Fibroblast of the conjunctiva (primary cell): ENCODE measurements around the gene HNRNPU.

Source experiments
- DNase-seq: peaks from one replicate; pipeline ENCODE4 v3.0.0-alpha.2; 2010; ENCODE audit warnings: low read depth

HNRNPU gene

DNA sequence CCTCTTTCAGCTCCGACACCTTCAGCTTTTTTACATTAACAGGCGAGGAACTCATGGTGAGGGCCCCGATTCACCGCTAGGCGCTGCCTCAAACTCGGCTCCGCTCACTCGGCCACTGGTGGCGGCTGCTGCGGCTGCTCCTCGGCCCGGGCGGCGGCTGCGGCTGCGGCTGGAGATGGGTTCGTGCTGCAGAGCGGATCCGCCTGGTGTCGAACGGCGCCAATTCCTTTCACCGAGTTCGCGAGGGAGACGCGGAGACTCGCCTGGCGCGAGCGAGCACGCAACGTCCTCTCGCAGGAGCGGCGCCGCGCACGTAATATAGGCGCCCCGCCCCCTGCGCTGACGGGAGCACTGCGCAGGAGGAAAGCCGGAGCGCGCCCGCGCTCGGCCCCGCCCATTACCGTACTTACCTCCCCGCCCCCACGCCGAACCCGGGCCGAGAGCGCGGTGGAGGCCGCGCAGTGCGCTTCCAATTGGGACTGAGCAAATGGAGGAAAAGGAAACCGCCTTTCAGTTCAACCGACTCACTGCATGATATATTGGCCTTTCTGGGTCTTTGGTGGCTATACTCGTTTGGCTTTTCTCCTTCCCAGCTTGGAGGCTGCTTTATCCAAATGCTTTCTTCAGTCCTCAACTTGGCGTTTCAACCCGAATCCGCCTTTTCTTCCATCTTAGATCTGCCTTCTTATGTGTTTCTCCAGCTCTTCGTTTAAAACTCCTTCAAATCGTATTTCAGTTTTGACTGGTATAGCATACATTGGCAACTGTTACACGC, at the start of gene HNRNPU:
Gene HNRNPU (minus strand): TSS at position 291 of the 775 bp plus-strand sequence. CDS start 236 bp downstream, at position 55.
- peak; percentile 94 for DNase-seq

DNA sequence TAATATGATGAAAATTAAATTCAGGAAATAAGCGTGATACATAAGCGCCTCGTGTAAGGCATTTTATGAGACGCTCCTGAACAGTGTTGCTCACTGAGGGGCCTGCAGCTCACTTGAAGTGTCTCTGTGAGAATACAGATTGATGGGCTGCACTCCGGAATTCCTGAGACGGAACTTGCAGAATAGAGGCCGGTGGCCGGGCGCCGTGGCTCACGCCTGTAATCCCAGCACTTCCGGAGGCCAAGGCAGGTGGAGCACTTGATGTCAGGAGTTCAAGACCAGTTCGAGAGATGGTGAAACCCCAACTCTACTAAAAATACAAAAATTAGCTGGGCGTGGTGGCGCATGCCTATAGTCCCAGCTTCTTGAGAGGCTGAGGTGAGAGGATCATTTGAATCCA, 49.5 kb upstream of the HNRNPU start:
- no peak for DNase-seq

DNA sequence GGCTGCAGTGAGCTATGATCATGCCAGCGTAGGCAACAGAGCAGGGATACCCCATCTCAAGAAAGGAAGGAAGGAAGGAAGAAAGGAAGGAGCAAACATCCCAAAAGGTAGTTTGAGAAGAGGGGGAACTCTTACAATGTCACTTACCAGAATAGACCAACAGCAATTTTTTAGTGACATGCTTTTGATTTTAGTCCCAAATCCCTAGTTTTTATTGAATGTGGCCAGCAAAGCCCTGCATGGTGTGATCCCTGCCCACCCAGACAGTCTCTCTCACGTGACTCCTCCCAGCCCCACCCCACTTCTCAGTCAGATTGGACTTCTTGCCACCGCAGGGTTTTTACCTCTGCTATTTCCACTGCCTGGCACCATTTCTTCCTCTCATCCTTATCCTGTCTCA, 39.8 kb upstream of the HNRNPU start:
- DNase-seq = no peak

DNA sequence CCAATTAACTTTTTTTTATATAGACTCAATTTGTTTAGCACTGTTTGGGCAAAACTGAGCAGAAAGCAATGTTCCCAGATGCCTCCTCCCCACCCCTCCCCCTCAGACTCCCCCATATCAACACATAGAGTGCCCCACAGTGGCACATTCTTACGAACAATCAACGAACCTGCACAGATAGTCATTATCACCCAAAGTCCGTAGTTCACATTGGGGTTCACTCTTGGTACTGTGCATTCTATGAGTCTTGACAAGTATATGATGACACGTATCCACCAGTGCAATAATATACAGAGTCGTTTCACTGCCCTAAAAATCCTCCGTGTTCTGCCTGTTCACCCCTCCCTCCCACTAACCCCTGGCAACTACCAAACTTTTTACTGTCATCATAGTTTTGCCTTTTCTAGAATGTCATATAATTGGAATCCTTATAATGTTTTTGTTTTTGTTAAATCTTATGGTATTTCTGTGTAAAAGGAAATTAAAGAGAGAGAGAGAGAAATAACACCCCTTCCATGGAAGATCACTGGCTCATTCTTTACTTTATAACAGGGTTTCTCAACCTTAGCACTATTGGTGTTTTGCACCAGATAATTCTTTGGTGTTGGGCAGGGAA, 37.2 kb upstream of the HNRNPU start:
- DNase-seq = no peak

DNA sequence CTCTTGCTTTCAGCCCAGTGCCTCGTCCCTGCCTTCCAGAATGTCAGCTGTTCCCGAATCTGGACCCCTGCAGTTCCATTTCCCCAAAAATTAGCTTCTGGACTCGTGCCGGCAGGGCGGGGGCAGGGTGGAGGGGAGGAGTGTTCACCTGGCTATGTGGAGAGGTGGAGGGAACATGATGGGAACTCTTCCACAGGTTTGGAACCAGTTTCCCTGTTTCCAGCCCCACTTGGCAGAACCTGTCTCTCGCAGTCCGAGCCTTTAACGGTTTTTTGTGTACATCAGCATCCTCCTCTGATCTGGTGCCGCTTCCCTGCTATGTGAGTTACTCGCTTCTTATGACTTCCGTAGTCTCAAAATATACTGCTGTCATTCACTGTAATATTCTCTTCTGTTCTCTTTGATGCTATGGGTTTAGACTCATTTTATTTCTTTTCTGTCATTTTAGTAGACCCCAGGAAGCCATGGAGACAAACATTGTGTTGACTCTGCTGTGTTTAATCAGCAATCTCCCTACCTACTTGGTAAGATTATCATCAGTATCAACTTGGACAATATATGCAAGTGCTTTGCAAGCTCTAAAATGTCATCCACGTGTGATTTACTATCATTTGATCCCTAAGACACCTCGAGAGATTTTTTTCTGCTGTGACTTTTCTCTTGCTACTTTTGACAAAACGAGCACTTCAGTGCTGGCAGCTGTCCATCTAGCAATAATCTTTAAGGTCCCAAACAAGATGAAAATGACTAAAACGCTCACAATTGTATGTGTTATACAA, 33.3 kb upstream of the HNRNPU start:
- no peak for DNase-seq

DNA sequence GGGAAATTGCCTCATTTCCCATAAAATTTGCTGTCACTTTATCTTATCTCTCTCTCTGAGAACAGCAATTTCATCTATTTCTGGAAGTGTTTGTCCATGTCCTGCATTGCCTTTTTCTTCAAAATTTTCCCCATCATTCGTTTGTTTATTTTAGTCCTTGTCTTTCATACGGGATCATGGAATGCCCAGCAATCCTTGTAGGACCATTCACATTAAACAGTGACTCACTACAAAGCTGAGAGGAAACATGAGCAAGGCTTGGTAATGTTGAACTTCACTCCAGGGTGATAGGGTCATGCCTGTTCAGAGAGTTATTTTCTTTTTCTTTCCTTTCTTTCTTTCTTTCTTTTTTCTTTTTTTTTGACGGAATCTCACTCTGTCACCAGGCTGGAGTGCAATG, 32.2 kb upstream of the HNRNPU start:
- DNase-seq = no peak

DNA sequence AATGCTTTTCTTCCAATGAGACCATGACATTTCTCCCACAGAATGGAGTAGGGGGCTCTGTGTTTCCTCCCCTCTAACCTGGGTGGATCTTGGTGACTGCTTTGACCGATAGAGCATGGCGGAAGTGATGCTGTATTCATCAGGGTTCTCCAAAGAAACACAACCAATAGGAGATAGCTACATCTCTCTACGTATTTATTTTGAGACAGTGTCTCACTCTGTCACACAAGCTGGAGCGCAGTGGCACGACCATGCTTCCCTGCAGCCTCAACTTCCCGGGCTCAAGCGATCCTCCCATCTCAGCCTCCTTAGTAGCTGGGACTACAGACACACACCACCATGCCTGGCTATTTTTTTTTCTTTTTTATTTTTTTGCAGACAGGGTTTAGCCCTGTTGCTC, 29.5 kb upstream of the HNRNPU start:
- no peak for DNase-seq

DNA sequence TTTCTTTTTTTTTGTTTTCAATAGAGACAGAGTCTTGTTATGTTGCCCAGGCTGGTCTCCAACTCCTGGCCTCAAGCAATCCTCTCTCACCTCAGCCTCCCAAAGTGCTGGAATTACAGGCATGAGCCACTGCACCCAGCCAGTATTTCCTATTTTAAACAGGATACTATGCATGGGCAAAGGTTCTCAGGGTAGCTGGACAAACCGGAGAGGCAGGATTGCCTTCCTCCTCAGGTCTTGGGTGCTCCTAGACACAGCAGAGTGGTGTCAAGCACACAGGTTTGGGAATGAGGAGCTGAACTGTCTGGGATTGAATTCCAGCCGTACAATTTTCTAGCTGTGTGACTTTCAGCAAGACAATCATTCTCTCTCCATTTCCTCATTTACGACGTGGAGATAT, 22.9 kb upstream of the HNRNPU start:
- no peak for DNase-seq

DNA sequence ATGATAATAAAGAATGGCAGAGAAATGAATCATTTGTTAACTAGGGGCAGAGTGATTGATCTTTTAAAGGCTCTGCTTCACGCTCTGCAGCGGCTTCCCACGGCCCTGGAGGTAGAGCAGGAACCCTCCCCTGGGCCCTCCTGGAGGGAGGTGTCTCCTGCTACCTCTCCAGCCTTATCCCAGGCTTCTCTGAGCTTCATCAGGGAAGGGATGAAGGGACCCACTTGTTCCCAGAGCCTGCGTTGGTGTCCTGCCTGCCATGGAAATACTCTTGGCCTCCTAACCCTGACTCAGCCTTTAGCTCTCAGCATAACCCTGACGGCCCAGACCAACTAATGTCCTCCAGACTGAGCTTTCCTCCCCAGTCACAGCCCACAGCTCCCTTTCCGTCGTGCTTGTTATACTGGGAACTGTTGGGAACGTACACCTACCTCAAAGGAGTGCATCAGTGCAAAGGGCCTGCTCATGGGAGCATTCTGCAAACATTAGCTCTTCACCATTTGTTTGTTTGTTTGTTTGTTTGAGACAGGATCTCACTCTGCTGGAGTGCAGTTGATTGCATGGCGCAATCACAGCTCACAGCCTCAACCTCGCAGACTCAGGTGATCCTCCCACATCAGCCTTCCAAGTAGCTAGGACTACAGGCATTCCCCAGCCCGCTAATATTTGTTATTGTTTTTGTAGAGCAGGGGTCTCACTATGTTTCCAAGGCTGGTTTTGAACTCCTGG, 17.4 kb upstream of the HNRNPU start:
- DNase-seq = no peak

DNA sequence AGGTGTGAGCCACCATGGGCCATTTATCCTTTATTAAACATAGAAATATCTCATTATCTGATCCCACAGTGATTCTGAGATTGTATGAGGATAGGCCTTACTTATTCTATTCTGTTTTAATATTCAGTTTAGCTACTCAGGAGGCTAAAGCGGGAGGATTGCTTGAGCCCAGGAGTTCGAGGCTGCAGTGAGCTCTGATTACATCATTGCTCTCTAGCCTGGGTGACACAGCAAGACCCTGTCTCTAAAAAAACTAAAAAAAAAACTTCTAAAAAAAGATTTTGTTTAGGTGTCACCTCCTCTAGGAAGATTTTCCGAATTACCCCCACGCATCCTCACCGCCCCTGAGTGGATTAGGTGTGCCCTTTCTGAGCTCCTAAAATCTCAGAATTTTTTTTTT, 14.3 kb upstream of the HNRNPU start:
- no peak for DNase-seq

DNA sequence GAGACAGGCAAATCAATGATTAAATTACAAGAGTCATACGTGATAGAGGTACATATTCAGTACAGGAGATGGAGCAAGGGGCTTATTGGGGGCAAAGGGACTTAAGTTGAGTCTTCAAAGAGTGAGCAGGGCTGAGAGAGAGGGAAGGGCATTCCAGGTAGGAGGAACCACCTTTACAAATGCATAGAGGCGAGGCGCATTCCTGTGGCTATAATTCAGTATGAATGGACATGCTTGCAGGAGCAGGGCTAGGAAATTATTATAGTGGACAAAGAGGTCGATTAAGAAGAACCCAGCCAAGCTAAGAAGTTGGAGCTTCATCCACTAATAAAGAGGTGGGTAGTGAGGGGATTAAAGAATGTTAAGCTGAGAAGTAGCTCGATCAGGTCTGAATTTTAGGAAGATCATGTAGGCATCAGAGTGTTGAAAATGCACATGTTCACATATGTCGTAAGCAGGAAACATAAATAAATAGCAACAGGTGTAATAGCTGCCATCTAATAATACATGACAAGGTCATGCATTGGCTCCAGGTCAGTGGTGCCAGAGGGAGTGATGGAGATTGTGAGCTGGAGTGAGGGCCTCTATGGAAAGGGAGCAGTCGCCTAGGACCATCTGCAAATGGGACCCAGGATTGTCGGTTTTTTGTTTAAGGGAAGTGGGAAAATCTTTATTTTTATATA, 12.0 kb upstream of the HNRNPU start:
- DNase-seq = no peak

DNA sequence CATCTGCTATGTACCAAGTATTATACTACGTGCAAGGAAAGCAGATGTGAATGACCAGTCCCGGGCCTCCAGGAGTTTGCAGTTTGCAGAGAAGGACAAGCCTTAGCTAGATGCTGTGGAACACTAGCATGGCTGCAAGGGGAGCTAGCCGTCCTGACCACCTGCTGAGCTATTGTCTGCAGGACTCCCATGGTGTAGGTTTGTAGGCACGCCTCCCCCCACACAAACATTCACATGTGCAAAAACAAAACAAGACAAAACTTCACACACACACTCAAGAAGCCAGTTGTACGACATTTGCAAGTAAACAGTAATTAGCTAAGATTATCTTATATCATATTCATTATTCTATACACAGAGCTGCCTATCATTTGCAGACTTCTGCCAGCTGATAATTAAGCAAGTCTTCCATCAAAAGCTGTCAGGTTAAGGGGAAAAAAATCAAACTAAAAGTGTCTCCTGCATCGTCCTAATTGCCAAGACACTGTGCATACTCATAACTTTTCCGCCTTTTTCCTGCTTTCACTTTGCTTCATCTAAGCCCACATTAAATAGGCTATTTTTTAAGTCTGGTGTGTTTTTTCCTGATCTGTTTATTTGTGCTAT, 10.7 kb upstream of the HNRNPU start:
- no peak for DNase-seq

DNA sequence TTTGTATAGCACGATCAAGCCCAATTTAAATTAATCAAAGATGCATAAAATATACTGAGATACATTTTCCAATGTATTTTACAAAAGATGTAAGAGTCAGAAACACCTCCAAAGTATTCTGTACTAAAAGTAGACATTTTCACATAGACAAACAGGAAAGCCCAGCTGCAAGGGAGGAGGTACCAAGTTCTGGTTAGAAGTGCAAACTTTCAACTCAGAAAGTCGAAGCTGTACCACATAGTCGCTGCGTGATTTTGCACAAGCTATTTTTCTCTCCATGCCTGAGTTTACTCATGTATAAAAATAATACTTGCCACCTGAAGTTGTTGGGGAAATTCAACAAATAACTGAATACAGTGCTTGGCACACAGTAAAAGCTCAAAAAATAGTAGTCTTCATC, 5.6 kb upstream of the HNRNPU start:
- DNase-seq = no peak

DNA sequence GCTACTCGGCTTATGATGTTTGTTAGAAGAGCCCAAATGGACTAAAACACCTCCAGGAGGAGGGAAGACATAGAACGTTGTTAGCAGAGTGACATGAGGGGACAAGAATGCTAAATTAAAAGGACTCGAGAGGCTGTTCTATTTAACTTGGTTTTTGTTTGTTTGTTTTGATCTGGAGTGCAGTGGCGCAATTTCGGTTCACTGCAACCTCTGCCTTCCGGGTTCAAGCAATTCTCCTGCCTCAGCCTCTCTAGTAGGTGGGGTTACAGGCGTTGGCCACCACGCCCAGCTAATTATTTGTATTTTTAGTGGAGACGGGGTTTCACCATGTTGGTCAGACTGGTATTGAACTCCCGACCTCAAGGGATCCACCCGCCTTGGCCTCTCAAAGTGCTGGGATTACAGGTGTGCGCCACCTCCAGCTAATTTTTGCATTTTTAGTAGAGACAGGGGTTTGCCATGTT, 5.1 kb upstream of the HNRNPU start:
- DNase-seq = no peak

DNA sequence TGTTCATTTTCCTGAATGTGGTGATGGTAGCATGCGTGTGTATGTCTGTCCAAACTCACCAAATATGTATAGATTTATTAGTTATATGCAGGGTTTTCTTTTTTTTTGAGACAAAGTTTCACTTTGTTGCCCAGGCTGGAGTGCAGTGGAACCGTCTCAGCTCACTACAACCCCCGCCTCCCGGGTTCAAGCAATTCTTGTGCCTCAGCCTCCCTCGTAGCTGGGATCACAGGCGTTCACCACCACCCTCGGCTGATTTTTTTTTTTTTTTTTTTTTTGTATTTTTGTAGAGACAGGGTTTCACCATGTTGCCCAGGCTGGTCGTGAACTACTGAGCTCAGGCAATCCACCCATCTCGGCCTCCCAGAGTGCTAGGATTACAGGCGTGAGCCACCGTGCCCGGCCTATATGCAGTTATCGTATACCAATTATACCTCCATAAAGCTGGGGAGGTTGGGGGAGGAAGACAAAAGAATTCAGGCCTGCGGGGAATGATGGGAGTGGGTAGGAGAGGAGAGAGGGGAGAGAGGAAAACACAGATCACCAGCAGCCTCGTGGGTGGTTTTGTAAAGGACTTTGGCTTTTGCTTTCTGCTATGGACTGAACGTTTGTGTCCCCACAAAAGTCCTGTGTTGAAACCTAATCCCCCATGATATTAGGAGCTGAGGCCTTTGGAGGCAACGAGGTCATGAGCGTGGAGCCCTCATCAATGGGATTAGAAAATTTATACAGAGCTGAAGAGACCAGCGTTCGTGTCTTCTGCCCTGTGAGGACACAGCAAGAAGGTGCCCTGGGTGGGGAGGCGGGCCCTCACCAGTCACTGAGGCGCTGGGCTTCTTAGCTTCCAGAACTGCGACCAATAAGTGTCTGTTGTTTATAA, 4.4 kb upstream of the HNRNPU start:
- no peak for DNase-seq

DNA sequence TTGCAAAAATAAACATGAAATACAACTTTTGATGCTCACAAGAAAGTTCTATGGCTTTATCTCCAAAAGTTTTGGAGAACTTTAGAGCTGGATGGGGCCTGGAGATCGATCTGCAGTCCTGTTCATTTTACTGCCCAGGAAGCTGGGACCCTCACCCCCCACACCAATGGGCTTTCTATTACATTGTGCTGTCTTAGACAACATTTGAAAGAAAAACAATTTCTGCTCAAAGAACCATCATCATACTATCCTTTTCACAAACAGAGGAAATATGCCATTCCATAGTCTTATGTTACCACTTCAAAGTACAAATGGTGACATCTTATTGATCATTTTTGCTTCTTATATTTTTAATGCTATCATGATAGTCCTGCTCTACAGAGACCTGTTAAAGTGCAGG, 2.0 kb upstream of the HNRNPU start:
- no peak for DNase-seq

DNA sequence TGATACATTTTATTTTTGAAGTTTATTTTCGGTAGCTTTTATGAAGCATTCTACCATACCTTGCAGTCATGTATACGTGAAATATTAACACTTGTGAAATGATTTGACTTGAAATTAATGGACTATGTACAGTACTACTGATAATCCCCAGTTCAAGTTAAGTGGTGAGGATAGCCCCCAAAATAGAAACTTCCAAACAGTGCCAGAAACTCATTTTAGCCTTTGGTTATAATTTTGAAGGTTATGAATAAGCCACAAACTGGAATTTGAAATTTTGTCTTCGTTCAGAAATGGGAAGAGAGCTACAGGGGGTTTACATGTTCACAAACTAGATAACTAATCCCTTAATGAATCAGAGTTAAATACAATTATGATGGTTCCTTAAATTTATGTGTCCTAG, 1.5 kb upstream of the HNRNPU start:
- no peak for DNase-seq

DNA sequence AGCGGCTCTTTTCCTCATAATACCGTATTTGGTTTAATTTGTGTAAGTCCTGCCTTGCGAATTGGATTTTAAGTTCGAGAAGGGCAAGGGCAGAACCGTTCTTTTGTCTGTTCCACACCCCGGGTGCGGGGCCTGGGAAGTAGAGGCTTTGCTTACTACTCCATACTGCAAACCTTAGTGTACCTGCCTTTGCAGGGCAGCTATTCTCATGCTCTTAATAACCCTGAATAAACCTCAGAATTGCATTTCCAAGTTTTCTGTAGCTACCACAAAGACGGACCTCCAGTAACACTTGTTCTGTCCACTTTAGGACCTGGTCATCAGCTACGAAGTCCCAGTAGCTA, 657 bp upstream of the HNRNPU start:
- no peak for DNase-seq

DNA sequence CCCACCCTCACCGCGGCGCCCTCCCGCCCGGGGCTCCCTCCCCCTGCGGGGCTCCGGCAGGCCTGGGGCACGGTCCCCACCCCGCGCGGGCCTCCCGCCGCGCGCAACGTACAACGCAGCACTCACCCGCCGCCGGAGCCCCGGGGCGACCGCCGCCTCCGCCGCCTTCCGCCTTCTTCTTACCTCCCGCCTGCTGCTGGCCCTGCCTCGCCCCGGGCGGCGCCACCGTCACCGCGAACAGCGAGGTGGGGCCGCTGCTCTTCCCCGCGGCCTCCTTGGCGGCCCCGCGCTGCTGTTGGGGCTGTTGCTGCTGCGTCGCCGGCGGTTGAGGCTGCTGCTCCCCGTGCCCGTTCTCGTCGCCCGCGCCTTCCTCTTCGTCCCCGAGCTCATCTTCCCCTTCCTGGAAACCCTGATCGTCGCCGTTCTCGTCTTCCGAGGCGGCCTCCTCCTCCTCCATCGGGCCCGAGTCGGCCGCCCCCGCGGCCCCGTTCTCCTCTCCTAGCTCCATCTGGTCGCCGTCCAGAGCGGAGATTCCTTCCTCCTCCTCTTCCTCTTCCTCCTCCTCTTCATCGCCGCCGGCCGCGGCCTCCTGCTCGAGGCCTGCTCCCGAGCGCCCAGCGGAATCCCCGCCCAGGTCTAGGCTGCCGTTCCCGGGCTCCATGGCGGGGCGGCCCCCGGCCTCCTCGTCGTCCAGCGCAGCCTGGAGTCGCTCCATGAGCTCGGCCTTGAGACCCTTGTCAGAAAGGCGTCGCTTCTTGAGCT, 671 bp downstream of the HNRNPU start:
- no peak for DNase-seq
